A673 (cell line): ENCODE data around the gene KRT33B.

ENCODE experiments used
- CTCF ChIP-seq: fragments of 300-800, 200-600 bp; sonication (generic); conservative IDR thresholded peaks from 2 replicates; pipeline ENCODE4 v1.5.1; 2017; ENCODE audit warnings: low read depth, mild to moderate bottlenecking, antibody characterized with exemption, low read length, moderate library complexity, mixed read lengths
- EZH2 ChIP-seq: fragments of 200-600 bp; sonication (generic); IDR thresholded peaks from 2 replicates; pipeline ENCODE4 v1.6.1; 2017; ENCODE audit warnings: borderline replicate concordance, low read depth, mild to moderate bottlenecking, mixed read lengths, antibody characterized with exemption, low read length; ENCODE audit not compliant: poor library complexity, severe bottlenecking

GRCh38 chr17:41387670-41388069, 18.1 kb upstream of the KRT33B start:
- TF ChIP-seq CTCF (no peak), EZH2 (no peak)
